HG02840 (cell line): ENCODE data around the gene LIMS1.
"Not testable (repeated sequence)": the region's sequence is repeated elsewhere in the genome, so short reads cannot be mapped to it uniquely, and the experiment has no call there.

Experiments
- ATAC-seq: cut with Tn5 transposase; IDR thresholded peaks from one replicate; pipeline ENCODE4 v1.9.1; 2021; ENCODE audit warnings: mild to moderate bottlenecking, moderate library complexity, moderate number of reproducible peaks; ENCODE audit not compliant: unreplicated experiment, low FRiP score

The LIMS1 gene

DNA sequence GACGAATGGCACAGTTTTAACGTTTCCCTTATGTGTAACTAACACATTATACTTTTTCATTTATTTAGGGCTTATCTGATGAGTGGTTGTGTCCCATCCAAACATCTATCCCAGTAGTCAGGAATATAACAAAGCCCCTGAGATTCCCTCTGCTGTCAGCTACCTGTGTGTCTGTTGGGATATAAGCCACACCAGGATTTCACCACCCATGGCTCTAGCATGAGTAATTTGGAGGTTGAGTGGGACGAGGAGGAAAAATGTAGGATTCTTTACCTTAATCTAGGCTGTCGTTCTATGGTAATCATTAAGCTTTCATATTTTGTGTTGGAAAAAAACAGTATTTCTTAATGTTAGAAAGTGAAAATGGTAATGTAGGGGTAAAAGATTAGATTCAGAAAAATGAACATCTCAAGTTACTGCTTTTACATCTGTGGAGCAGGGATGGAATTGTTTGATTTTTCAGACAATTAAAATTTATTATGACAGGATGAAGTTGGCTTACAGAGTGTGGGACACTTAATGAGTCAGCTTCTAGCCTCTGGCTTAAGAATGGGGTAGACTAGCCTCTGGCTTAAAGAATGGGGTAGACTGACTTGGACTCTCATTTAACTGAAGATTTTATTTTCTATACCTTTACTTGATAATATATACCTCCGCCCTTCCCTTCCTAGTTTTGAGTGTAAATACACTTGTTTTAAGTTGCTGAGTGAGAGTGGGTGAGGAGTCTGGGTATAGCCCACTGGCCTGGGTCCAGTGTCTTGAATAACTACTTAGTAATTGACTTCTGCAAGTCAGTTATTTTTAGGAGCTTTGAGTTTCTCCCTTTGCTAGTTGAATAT lies 96.5 kb downstream of the LIMS1 start:
- ATAC-seq = no peak

DNA sequence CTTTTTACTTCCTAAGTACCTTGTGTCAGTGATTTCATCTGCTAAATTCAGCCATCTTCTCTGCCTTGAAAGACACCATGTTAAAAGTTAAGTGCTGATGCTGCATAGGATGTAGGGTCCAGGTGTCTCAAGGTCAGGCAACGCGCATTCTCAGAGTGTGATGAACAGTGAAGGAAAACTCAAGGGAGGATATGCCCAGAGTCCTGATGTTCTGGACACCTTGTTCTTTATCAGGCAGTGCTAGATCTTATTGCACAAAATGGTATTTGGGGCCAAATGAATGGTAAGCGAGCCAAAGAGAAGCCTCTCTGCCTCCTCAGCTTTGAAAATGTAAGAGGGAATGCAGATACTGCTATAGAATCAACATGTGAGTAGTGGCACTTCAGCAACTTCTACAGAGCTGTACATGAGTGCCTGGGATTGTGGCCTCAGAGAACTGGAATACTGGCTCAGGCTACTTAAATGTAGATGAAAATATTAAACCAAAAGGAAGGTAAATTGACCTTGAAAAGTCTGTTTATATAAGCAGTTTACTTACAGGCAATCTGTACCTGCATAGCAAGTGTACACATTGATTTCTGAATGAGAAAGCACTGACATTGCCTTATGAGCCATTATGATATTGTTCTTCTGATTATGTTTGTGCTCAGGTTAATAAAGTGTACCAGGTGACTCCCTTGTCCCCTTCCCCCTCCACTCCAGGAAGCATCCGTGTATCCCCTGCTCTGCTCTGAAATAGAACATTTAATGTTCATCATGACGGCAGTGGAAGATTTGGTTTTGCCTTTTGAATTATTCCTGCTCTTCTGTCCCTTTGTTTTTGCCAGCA lies 98.3 kb downstream of the LIMS1 start:
- no peak for ATAC-seq

GRCh38 chr2:108633409-108633808 lies 99.1 kb downstream of the LIMS1 start:
- ATAC-seq = no peak

- ATAC-seq = no peak
These were observed 99.7 kb downstream of the LIMS1 start for GRCh38 chr2:108634011-108634410.

DNA sequence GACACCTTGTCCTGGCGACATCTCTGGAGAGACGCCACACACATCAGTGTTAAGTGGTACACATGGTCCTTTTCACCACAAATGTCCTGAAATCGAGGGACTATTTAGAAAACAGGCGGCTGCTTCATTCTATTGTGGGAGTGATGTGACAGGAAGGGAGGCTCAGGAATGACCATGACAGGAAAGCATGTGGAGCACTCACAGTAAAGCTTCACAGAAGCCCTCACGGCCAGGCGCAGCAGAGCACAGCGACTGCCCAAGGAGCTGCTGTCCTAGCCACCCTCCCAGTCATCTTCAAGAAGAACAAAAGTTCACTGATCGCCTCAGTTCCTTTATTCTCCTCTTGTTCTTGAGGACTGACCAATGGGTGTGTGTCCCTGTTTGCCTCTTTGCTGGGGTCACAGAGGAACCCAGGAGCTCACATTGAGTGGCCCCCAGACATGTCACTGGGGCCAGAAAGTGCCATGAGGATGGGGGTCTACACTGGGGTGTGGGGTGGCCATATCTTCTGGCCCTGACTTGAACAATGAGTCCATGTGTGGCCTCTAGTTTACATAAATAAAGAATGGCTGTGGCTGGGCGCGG lies 100.4 kb downstream of the LIMS1 start:
- ATAC-seq = no peak

GRCh38 chr2:108635630-108636354 lies 101.5 kb downstream of the LIMS1 start:
- ATAC-seq = peak; percentile 15

DNA sequence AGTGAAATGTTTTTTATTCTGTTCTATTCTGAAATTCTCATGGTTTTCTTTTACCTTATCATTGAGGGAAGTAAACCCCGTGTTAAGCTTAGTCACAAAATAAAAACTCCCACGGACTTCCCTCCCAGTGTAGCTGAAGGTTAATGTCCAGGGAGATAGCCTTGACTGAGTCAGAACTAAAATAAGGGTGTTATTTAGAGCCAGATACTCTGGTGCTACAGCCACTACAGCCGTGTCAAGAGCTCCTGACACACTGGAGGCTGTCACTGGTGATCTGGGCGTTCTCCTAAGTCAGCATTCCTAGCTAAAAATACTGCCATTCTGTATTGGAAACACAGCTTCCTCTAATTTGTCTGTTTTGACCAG lies 103.0 kb downstream of the LIMS1 start:
- no peak for ATAC-seq

- ATAC-seq = no peak
These were observed 106.5 kb downstream of the LIMS1 start for GRCh38 chr2:108640731-108641130.

DNA sequence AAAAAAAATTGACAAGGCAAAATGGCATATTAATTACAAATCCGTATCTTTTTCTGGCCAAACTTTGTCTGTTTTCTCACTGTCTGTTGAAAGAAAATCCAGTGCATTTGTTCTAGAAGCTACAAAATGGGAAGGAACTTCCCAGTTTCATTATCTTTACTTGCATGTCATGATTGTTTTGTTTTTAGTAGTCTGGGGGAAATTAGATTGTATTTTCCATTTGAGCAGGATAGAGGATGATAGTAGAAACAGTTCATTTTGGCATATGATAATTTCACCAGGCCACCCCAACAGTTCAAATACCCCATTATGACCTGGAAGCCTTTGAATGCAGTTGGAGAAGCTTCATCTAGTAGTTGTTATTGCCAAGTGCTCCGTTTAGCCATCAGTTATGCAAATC lies 107.5 kb downstream of the LIMS1 start:
- no peak for ATAC-seq

- ATAC-seq = no peak
These were observed 109.1 kb downstream of the LIMS1 start for GRCh38 chr2:108643261-108643849.

DNA sequence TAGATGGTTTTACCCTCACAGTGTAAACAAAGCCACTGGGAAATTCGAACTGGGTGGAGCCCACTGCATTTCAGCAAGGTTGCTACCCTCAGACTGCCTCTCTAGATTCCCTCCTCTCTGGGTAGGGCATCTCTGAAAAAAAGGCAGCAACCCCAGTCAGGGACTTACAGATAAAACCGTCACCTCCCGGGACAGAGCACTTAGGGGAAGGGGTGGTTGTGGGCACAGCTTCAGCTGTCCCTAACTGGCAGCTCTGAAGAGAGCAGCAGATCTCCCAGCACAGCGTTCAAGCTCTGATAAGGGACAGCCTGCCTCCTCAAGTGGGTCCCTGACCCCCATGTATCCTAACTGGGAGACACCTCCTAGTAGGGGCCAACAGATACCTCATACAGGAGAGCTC lies 109.6 kb downstream of the LIMS1 start:
- not testable (repeated sequence) for ATAC-seq

- not testable (repeated sequence) for ATAC-seq
These were observed 110.2 kb downstream of the LIMS1 start for GRCh38 chr2:108644446-108644845.

- not testable (repeated sequence) for ATAC-seq
These were observed 114.5 kb downstream of the LIMS1 start for GRCh38 chr2:108648796-108649195.

- not testable (repeated sequence) for ATAC-seq
These were observed 116.2 kb downstream of the LIMS1 start for GRCh38 chr2:108650465-108650864.

DNA sequence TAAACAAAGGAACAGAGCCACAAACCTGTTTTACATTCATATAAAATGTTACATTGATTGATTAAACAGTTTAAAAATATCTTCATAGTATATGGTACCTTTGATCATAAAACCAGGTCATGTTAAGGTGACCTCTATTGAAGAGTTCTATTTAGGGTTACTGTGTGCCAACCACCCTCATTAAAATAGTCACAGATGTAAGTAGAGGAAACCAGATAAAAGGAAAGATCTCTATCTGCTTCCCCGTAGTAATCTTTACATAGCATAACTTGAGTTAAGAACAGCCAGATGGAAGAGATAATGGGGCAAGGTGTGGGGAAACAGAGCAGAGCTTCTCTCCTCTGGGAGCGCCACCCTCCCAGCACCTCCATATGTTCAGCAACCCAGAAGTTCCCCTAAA lies 117.2 kb downstream of the LIMS1 start:
- ATAC-seq = not testable (repeated sequence)

GRCh38 chr2:108652187-108652931 lies 118.1 kb downstream of the LIMS1 start:
- ATAC-seq = peak; percentile 94

- ATAC-seq = not testable (repeated sequence)
These were observed 119.2 kb downstream of the LIMS1 start for GRCh38 chr2:108653425-108653824.

GRCh38 chr2:108653849-108654248 lies 119.6 kb downstream of the LIMS1 start:
- ATAC-seq = not testable (repeated sequence)

- ATAC-seq = not testable (repeated sequence)
These were observed 120.4 kb downstream of the LIMS1 start for GRCh38 chr2:108654521-108655125.
